HepG2 (cell line): ENCODE data around the gene PPDPF. TPM values are rescaled to one million over a fixed set of nuclear protein-coding genes. Genes with fewer than 3 reads are reported as not detected.
A peak's percentile ranks its signal among the peaks of the same experiment; 100 is the strongest.

Source experiments
- AKAP8 ChIP-seq: sonication (generic); formaldehyde crosslinking; IDR thresholded peaks from 2 replicates; pipeline ENCODE4 v1.5.1; 2020; ENCODE audit warnings: mild to moderate bottlenecking, missing genetic modification reagents
- ARID2 ChIP-seq: sonication (generic); formaldehyde crosslinking; IDR thresholded peaks from 2 replicates; pipeline ENCODE4 v1.8.1; 2022; ENCODE audit warnings: mild to moderate bottlenecking, missing genetic modification reagents, borderline replicate concordance
- ATAD3A ChIP-seq: sonication (generic); formaldehyde crosslinking; IDR thresholded peaks from 2 replicates; pipeline ENCODE4 v1.4.0; 2020; ENCODE audit warnings: missing genetic modification reagents
- BHLHE40 ChIP-seq: IDR thresholded peaks from 2 replicates; pipeline ENCODE4 v1.6.1; 2011; ENCODE audit warnings: low read length, improper control_type of control experiment
- GZF1 ChIP-seq: sonication (generic); formaldehyde crosslinking; IDR thresholded peaks from 2 replicates; pipeline ENCODE4 v1.5.1; 2020; ENCODE audit warnings: mild to moderate bottlenecking, missing genetic modification reagents
- IRX3 ChIP-seq: sonication (generic); formaldehyde crosslinking; IDR thresholded peaks from 2 replicates; pipeline ENCODE4 v1.8.1; 2023; ENCODE audit warnings: mild to moderate bottlenecking, low read depth, missing genetic modification reagents, borderline replicate concordance
- MIXL1 ChIP-seq: IDR thresholded peaks from 2 replicates; pipeline ENCODE4 v1.6.1; 2016
- MTF1 ChIP-seq: sonication (generic); formaldehyde crosslinking; IDR thresholded peaks from 2 replicates; pipeline ENCODE4 v1.5.0; 2020; ENCODE audit warnings: missing genetic modification reagents
- MYC ChIP-seq: sonication (generic); formaldehyde crosslinking; IDR thresholded peaks from 2 replicates; pipeline ENCODE4 v1.9.0; 2021; ENCODE audit warnings: missing genetic modification reagents, borderline replicate concordance
- SALL2 ChIP-seq: sonication (generic); formaldehyde crosslinking; IDR thresholded peaks from 2 replicates; pipeline ENCODE4 v1.8.1; 2023; ENCODE audit warnings: mild to moderate bottlenecking, missing genetic modification reagents, inconsistent platforms
- TRAFD1 ChIP-seq: sonication (generic); formaldehyde crosslinking; IDR thresholded peaks from 2 replicates; pipeline ENCODE4 v1.5.1; 2020; ENCODE audit warnings: missing genetic modification reagents, mild to moderate bottlenecking, borderline replicate concordance
- ZBTB42 ChIP-seq: sonication (generic); formaldehyde crosslinking; IDR thresholded peaks from 2 replicates; pipeline ENCODE4 v1.5.0; 2020; ENCODE audit warnings: mild to moderate bottlenecking, missing genetic modification reagents
- ZNF251 ChIP-seq: sonication (generic); formaldehyde crosslinking; IDR thresholded peaks from 2 replicates; pipeline ENCODE4 v1.9.0; 2021; ENCODE audit warnings: mild to moderate bottlenecking, missing genetic modification reagents
- ZNF3 ChIP-seq: IDR thresholded peaks from 2 replicates; pipeline ENCODE4 v1.7.0; 2017; ENCODE audit warnings: inconsistent platforms
- ZNF430 ChIP-seq: sonication (generic); formaldehyde crosslinking; IDR thresholded peaks from 2 replicates; pipeline ENCODE4 v1.9.0; 2021; ENCODE audit warnings: mild to moderate bottlenecking, missing genetic modification reagents
- ZNF607 ChIP-seq: sonication (generic); formaldehyde crosslinking; IDR thresholded peaks from 2 replicates; pipeline ENCODE4 v1.5.1; 2020; ENCODE audit warnings: missing genetic modification reagents, mild to moderate bottlenecking, borderline replicate concordance
- ZNF615 ChIP-seq: sonication (generic); formaldehyde crosslinking; IDR thresholded peaks from 2 replicates; pipeline ENCODE4 v1.5.0; 2020; ENCODE audit warnings: mild to moderate bottlenecking, missing genetic modification reagents, borderline replicate concordance
- ZNF740 ChIP-seq: sonication (generic); formaldehyde crosslinking; IDR thresholded peaks from 2 replicates; pipeline ENCODE4 v1.4.0; 2020; ENCODE audit warnings: missing genetic modification reagents
- ZNF766 ChIP-seq: sonication (generic); formaldehyde crosslinking; IDR thresholded peaks from 2 replicates; pipeline ENCODE4 v1.5.0; 2020; ENCODE audit warnings: missing genetic modification reagents, borderline replicate concordance
- ZNF839 ChIP-seq: sonication (generic); formaldehyde crosslinking; IDR thresholded peaks from 2 replicates; pipeline ENCODE4 v1.4.0; 2020; ENCODE audit warnings: missing genetic modification reagents, mild to moderate bottlenecking, borderline replicate concordance
- polyA plus RNA-seq, 8 experiments: library from polyadenylated mRNA; depleted of rRNA in 3 of 8; stranded (reverse) in 7 of 8; unstranded in 1 of 8; fragments of >200 nt; fragmentation: Illumina TruSeq in 4 of 8; extraction: Trizol in 4 of 8; gene quantifications; 2 replicates each; pipeline versions ENCODE4 v1.2.1 to v1.2.3, GENCODE V29; 2011 to 2016; ENCODE audit warnings: low read depth in 4 of 8, missing spikeins in 1 of 8, mixed read lengths in 1 of 8; ENCODE audit not compliant: insufficient read depth in 1 of 8
- total RNA-seq, 5 experiments: library from RNA; depleted of rRNA; stranded (reverse); fragments of >200 nt; fragmentation: Illumina TruSeq; extraction: Trizol; gene quantifications; 2 replicates each; pipeline ENCODE4 v1.2.3, GENCODE V29; 2016; ENCODE audit warnings: low read depth in 1 of 5
- TF ChIP-seq, protein P1 (sequence below): sonication (generic); formaldehyde crosslinking; IDR thresholded peaks from 2 replicates; pipeline ENCODE4 v1.4.0; 2020; ENCODE audit warnings: missing genetic modification reagents, borderline replicate concordance
- TF ChIP-seq, protein P2 (sequence below): IDR thresholded peaks from 2 replicates; pipeline ENCODE4 v1.6.1; 2012; ENCODE audit warnings: low read length, improper control_type of control experiment

The PPDPF gene
- total and polyA plus RNA-seq, 2 of the 13 experiments (the other 11 are each of a cell fraction or from before 2014, with no cell fraction given) = 1.8 to 7.0 TPM

- TF ChIP-seq ARID2 (CRISPR knock-in tag) (peak; percentile 81; the same call in 1 of the 2 replicates), ZNF607 (CRISPR knock-in tag) (peak; percentile 63; the same call in 1 of the 2 replicates), BHLHE40 (peak; percentile 73), ZNF740 (CRISPR knock-in tag) (peak; percentile 91), ZNF3 (CRISPR knock-in tag) (no peak; the same call in 1 of the 2 replicates), ATAD3A (CRISPR knock-in tag) (peak; percentile 13; the same call in 1 of the 2 replicates), GZF1 (CRISPR knock-in tag) (0 out of 2 replicates have a peak, but pooled peaks have one; percentile 26), IRX3 (CRISPR knock-in tag) (no peak; the same call in 1 of the 2 replicates), AKAP8 (CRISPR knock-in tag) (peak; percentile 84), ZNF839 (CRISPR knock-in tag) (peak; percentile 94; the same call in 1 of the 2 replicates), ZNF615 (CRISPR knock-in tag) (peak; percentile 84; the same call in 1 of the 2 replicates), SALL2 (CRISPR knock-in tag) (peak; percentile 94), TRAFD1 (CRISPR knock-in tag) (peak; percentile 89; the same call in 1 of the 2 replicates), MTF1 (CRISPR knock-in tag) (no peak), ZBTB42 (CRISPR knock-in tag) (peak; percentile 47; the same call in 1 of the 2 replicates), ZNF251 (no peak), MYC (CRISPR knock-in tag) (peak; percentile 86; the same call in 1 of the 2 replicates), ZNF766 (peak; percentile 86; the same call in 1 of the 2 replicates), ZNF430 (peak; percentile 93; the same call in 1 of the 2 replicates), MIXL1 (CRISPR knock-in tag) (0 out of 2 replicates have a peak, but pooled peaks have one; percentile 43)
- TF ChIP-seq, protein P1, sequence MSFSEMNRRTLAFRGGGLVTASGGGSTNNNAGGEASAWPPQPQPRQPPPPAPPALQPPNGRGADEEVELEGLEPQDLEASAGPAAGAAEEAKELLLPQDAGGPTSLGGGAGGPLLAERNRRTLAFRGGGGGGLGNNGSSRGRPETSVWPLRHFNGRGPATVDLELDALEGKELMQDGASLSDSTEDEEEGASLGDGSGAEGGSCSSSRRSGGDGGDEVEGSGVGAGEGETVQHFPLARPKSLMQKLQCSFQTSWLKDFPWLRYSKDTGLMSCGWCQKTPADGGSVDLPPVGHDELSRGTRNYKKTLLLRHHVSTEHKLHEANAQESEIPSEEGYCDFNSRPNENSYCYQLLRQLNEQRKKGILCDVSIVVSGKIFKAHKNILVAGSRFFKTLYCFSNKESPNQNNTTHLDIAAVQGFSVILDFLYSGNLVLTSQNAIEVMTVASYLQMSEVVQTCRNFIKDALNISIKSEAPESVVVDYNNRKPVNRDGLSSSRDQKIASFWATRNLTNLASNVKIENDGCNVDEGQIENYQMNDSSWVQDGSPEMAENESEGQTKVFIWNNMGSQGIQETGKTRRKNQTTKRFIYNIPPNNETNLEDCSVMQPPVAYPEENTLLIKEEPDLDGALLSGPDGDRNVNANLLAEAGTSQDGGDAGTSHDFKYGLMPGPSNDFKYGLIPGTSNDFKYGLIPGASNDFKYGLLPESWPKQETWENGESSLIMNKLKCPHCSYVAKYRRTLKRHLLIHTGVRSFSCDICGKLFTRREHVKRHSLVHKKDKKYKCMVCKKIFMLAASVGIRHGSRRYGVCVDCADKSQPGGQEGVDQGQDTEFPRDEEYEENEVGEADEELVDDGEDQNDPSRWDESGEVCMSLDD (CRISPR knock-in tag) = peak; percentile 100
- TF ChIP-seq, protein P2, sequence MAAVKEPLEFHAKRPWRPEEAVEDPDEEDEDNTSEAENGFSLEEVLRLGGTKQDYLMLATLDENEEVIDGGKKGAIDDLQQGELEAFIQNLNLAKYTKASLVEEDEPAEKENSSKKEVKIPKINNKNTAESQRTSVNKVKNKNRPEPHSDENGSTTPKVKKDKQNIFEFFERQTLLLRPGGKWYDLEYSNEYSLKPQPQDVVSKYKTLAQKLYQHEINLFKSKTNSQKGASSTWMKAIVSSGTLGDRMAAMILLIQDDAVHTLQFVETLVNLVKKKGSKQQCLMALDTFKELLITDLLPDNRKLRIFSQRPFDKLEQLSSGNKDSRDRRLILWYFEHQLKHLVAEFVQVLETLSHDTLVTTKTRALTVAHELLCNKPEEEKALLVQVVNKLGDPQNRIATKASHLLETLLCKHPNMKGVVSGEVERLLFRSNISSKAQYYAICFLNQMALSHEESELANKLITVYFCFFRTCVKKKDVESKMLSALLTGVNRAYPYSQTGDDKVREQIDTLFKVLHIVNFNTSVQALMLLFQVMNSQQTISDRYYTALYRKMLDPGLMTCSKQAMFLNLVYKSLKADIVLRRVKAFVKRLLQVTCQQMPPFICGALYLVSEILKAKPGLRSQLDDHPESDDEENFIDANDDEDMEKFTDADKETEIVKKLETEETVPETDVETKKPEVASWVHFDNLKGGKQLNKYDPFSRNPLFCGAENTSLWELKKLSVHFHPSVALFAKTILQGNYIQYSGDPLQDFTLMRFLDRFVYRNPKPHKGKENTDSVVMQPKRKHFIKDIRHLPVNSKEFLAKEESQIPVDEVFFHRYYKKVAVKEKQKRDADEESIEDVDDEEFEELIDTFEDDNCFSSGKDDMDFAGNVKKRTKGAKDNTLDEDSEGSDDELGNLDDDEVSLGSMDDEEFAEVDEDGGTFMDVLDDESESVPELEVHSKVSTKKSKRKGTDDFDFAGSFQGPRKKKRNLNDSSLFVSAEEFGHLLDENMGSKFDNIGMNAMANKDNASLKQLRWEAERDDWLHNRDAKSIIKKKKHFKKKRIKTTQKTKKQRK = no peak
These were observed 17.1 kb downstream of the PPDPF start (continued) for GRCh38 chr20:63537525-63538203.
